Measurements from ENCODE around the gene CD109.
"Not testable (repeated sequence)": the region's sequence is repeated elsewhere in the genome, so short reads cannot be mapped to it uniquely, and the experiment has no call there.

Gene CD109

GRCh38 chr6:73803562-73804241, 107.7 kb downstream of the CD109 start:
- Histone ChIP-seq H3K36me3 (ENCODE audit: control insufficient read depth, insufficient read depth, low read length) (no peaks in the 10 kb centered on the region), H3K27ac (ENCODE audit: insufficient read depth, low read depth, low read length, poor library complexity, severe bottlenecking) (no peak overlapping the region), H3K27me3 (ENCODE audit: control insufficient read depth, insufficient read depth, low read length, poor library complexity, severe bottlenecking) (no peaks in the 10 kb centered on the region), H3K4me3 (ENCODE audit: insufficient read depth, low read depth, low read length) (no peak overlapping the region), H3K4me1 (ENCODE audit: control insufficient read depth, insufficient read depth, low read length) (no peaks in the 10 kb centered on the region), H3K9me3 (ENCODE audit: control insufficient read depth, low read length) (no peaks in the 10 kb centered on the region)
- 42 to 44% methylated on average over 4 to 5 of the region's 5 CpGs for WGBS, 2 experiments

GRCh38 chr6:73805221-73805620, 109.2 kb downstream of the CD109 start:
- H3K27me3 ChIP-seq (ENCODE audit: control insufficient read depth, insufficient read depth, low read length, poor library complexity, severe bottlenecking); H3K4me3 ChIP-seq (ENCODE audit: insufficient read depth, low read depth, low read length); H3K27ac ChIP-seq (ENCODE audit: insufficient read depth, low read depth, low read length, poor library complexity, severe bottlenecking); H3K36me3 ChIP-seq (ENCODE audit: control insufficient read depth, insufficient read depth, low read length); H3K4me1 ChIP-seq (ENCODE audit: control insufficient read depth, insufficient read depth, low read length); H3K9me3 ChIP-seq (ENCODE audit: control insufficient read depth, low read length): not testable (repeated sequence)
- WGBS, 2 experiments: 87 to 92% methylated on average over 6 to 7 of the region's 7 CpGs

GRCh38 chr6:73805982-73806381, 110.0 kb downstream of the CD109 start:
- H3K9me3 ChIP-seq (ENCODE audit: control insufficient read depth, low read length); H3K4me1 ChIP-seq (ENCODE audit: control insufficient read depth, insufficient read depth, low read length); H3K27ac ChIP-seq (ENCODE audit: insufficient read depth, low read depth, low read length, poor library complexity, severe bottlenecking); H3K4me3 ChIP-seq (ENCODE audit: insufficient read depth, low read depth, low read length); H3K27me3 ChIP-seq (ENCODE audit: control insufficient read depth, insufficient read depth, low read length, poor library complexity, severe bottlenecking); H3K36me3 ChIP-seq (ENCODE audit: control insufficient read depth, insufficient read depth, low read length): not testable (repeated sequence)
- 100% methylated on average over 1 of the region's 4 CpGs; no CpG with 5 or more reads in 1 of the 2 experiments for WGBS, 2 experiments

- no peaks in the 10 kb centered on the region for H3K36me3 ChIP-seq (ENCODE audit: control insufficient read depth, insufficient read depth, low read length)
- H3K4me1 ChIP-seq (ENCODE audit: control insufficient read depth, insufficient read depth, low read length): no peaks in the 10 kb centered on the region
- no peak overlapping the region for H3K27ac ChIP-seq (ENCODE audit: insufficient read depth, low read depth, low read length, poor library complexity, severe bottlenecking)
- no peak overlapping the region for H3K4me3 ChIP-seq (ENCODE audit: insufficient read depth, low read depth, low read length)
- no peaks in the 10 kb centered on the region for H3K27me3 ChIP-seq (ENCODE audit: control insufficient read depth, insufficient read depth, low read length, poor library complexity, severe bottlenecking)
- no peaks in the 10 kb centered on the region for H3K9me3 ChIP-seq (ENCODE audit: control insufficient read depth, low read length)
Observed at GRCh38 chr6:73811706-73812105, 115.7 kb downstream of the CD109 start.

GRCh38 chr6:73817253-73817652, 121.2 kb downstream of the CD109 start:
- no peaks in the 10 kb centered on the region for H3K4me1 ChIP-seq (ENCODE audit: control insufficient read depth, insufficient read depth, low read length)
- H3K4me3 ChIP-seq (ENCODE audit: insufficient read depth, low read depth, low read length): no peak overlapping the region
- H3K9me3 ChIP-seq (ENCODE audit: control insufficient read depth, low read length): no peaks in the 10 kb centered on the region
- 91 to 96% methylated on average over 1 of the region's 1 CpG for whole genome bisulfite sequencing, 2 experiments
- H3K36me3 ChIP-seq (ENCODE audit: control insufficient read depth, insufficient read depth, low read length): no peaks in the 10 kb centered on the region
- no peaks in the 10 kb centered on the region for H3K27me3 ChIP-seq (ENCODE audit: control insufficient read depth, insufficient read depth, low read length, poor library complexity, severe bottlenecking)
- no peak overlapping the region for H3K27ac ChIP-seq (ENCODE audit: insufficient read depth, low read depth, low read length, poor library complexity, severe bottlenecking)

- Histone ChIP-seq H3K4me1 (ENCODE audit: control insufficient read depth, insufficient read depth, low read length) (no peaks in the 10 kb centered on the region), H3K4me3 (ENCODE audit: insufficient read depth, low read depth, low read length) (no peak overlapping the region), H3K36me3 (ENCODE audit: control insufficient read depth, insufficient read depth, low read length) (no peaks in the 10 kb centered on the region), H3K27ac (ENCODE audit: insufficient read depth, low read depth, low read length, poor library complexity, severe bottlenecking) (no peak overlapping the region), H3K9me3 (ENCODE audit: control insufficient read depth, low read length) (no peaks in the 10 kb centered on the region), H3K27me3 (ENCODE audit: control insufficient read depth, insufficient read depth, low read length, poor library complexity, severe bottlenecking) (no peaks in the 10 kb centered on the region)
- WGBS, 2 experiments: 94 to 95% methylated on average over 6 of the region's 6 CpGs
Observed at GRCh38 chr6:73823046-73823735, 127.2 kb downstream of the CD109 start.

- no peaks in the 10 kb centered on the region for H3K9me3 ChIP-seq (ENCODE audit: control insufficient read depth, low read length)
- H3K27ac ChIP-seq (ENCODE audit: insufficient read depth, low read depth, low read length, poor library complexity, severe bottlenecking): no peak overlapping the region
- H3K4me1 ChIP-seq (ENCODE audit: control insufficient read depth, insufficient read depth, low read length): no peaks in the 10 kb centered on the region
- no peak overlapping the region for H3K4me3 ChIP-seq (ENCODE audit: insufficient read depth, low read depth, low read length)
- H3K27me3 ChIP-seq (ENCODE audit: control insufficient read depth, insufficient read depth, low read length, poor library complexity, severe bottlenecking): no peaks in the 10 kb centered on the region
- WGBS, 2 experiments: 60% methylated on average over 1 of the region's 1 CpG; no CpG with 5 or more reads in 1 of the 2 experiments
- H3K36me3 ChIP-seq (ENCODE audit: control insufficient read depth, insufficient read depth, low read length): no peaks in the 10 kb centered on the region
Observed at GRCh38 chr6:73823832-73824231, 127.8 kb downstream of the CD109 start.

- no peak overlapping the region for H3K4me3 ChIP-seq (ENCODE audit: insufficient read depth, low read depth, low read length)
- no CpG with 5 or more reads among the region's 1 CpG for WGBS, 2 experiments
Observed at GRCh38 chr6:73826571-73826970, 130.6 kb downstream of the CD109 start.

GRCh38 chr6:73830119-73830518, 134.1 kb downstream of the CD109 start:
- no peaks in the 10 kb centered on the region for H3K9me3 ChIP-seq (ENCODE audit: control insufficient read depth, low read length)
- no peaks in the 10 kb centered on the region for H3K36me3 ChIP-seq (ENCODE audit: control insufficient read depth, insufficient read depth, low read length)
- no peaks in the 10 kb centered on the region for H3K27me3 ChIP-seq (ENCODE audit: control insufficient read depth, insufficient read depth, low read length, poor library complexity, severe bottlenecking)
- no peak overlapping the region for H3K27ac ChIP-seq (ENCODE audit: insufficient read depth, low read depth, low read length, poor library complexity, severe bottlenecking)
- H3K4me3 ChIP-seq (ENCODE audit: insufficient read depth, low read depth, low read length): no peak overlapping the region
- no peaks in the 10 kb centered on the region for H3K4me1 ChIP-seq (ENCODE audit: control insufficient read depth, insufficient read depth, low read length)
- 89 to 94% methylated on average over 2 of the region's 2 CpGs for WGBS, 2 experiments

More at GRCh38 chr6:73826571-73826970, 130.6 kb downstream of the CD109 start:
- Histone ChIP-seq H3K27me3 (ENCODE audit: control insufficient read depth, insufficient read depth, low read length, poor library complexity, severe bottlenecking) (no peaks in the 10 kb centered on the region), H3K9me3 (ENCODE audit: control insufficient read depth, low read length) (no peaks in the 10 kb centered on the region), H3K27ac (ENCODE audit: insufficient read depth, low read depth, low read length, poor library complexity, severe bottlenecking) (no peak overlapping the region), H3K4me1 (ENCODE audit: control insufficient read depth, insufficient read depth, low read length) (no peaks in the 10 kb centered on the region), H3K36me3 (ENCODE audit: control insufficient read depth, insufficient read depth, low read length) (no peaks in the 10 kb centered on the region)

- no peaks in the 10 kb centered on the region for H3K4me1 ChIP-seq (ENCODE audit: control insufficient read depth, insufficient read depth, low read length)
- no peaks in the 10 kb centered on the region for H3K9me3 ChIP-seq (ENCODE audit: control insufficient read depth, low read length)
- no peaks in the 10 kb centered on the region for H3K27me3 ChIP-seq (ENCODE audit: control insufficient read depth, insufficient read depth, low read length, poor library complexity, severe bottlenecking)
- 87 to 91% methylated on average over 1 of the region's 1 CpG for WGBS, 2 experiments
- no peak overlapping the region for H3K4me3 ChIP-seq (ENCODE audit: insufficient read depth, low read depth, low read length)
- no peaks in the 10 kb centered on the region for H3K36me3 ChIP-seq (ENCODE audit: control insufficient read depth, insufficient read depth, low read length)
- H3K27ac ChIP-seq (ENCODE audit: insufficient read depth, low read depth, low read length, poor library complexity, severe bottlenecking): no peak overlapping the region
Observed at GRCh38 chr6:73832313-73832712, 136.3 kb downstream of the CD109 start.

Measured in ectodermal cell (in vitro differentiated cells).